Gastroesophageal sphincter (tissue), 4 donors: ENCODE data around the gene GRAMD4. TPM values are rescaled to one million over a fixed set of nuclear protein-coding genes. Genes with fewer than 3 reads are reported as not detected.

Experiments
- ATAC-seq: fragments of 150-250 bp; one replicate; pipeline ENCODE4 v1.9.1; 2016; ENCODE audit warnings: mild to moderate bottlenecking, moderate library complexity
- H3K27ac ChIP-seq, 4 donors: fragments of 200-600 bp; sonication (generic) in 3 of 4; 1 replicate in 3 of 4; 2 replicates in 1 of 4; pipeline ENCODE4 v1.5.1; 2016 to 2019
- H3K27me3 ChIP-seq: fragments of 200-600 bp; sonication (generic); one replicate; pipeline ENCODE4 v1.5.1; 2019
- H3K36me3 ChIP-seq, 2 donors: fragments of 200-600 bp; sonication (generic); one replicate each; pipeline ENCODE4 v1.5.1; 2019; ENCODE audit warnings: control low read depth in 1 of 2
- H3K4me1 ChIP-seq, 3 donors: fragments of 200-600 bp; sonication (generic); 1 replicate in 2 of 3; 2 replicates in 1 of 3; pipeline ENCODE4 v1.5.1; 2016 to 2019; ENCODE audit warnings: control low read depth in 2 of 3
- H3K4me3 ChIP-seq, 2 donors: fragments of 200-600 bp; sonication (generic); one replicate each; pipeline ENCODE4 v1.5.1; 2019; ENCODE audit warnings: mild to moderate bottlenecking in 1 of 2, moderate library complexity in 1 of 2
- H3K9me3 ChIP-seq, 3 donors: fragments of 200-600 bp; sonication (generic); one replicate each; pipeline ENCODE4 v1.5.1; 2017 to 2019; ENCODE audit warnings: control low read depth in 2 of 3
- EP300 ChIP-seq: sonication (generic); formaldehyde crosslinking; IDR thresholded peaks from one replicate; pipeline ENCODE4 v1.6.1; 2017; ENCODE audit warnings: antibody characterized with exemption, mild to moderate bottlenecking
- POLR2A ChIP-seq, 2 donors: fragments of 450-650 bp; IDR thresholded peaks; one replicate each; pipeline ENCODE4 v1.6.1; 2017; ENCODE audit warnings: antibody characterized with exemption in 2 of 2, mild to moderate bottlenecking in 2 of 2, moderate library complexity in 1 of 2
- POLR2AphosphoS5 ChIP-seq: sonication (generic); formaldehyde crosslinking; IDR thresholded peaks from one replicate; pipeline ENCODE4 v1.6.1; 2017; ENCODE audit warnings: antibody characterized with exemption
- WGBS, 2 donors: methylation state at CpG; one replicate each; pipeline ENCODE4 v1.1.5; 2018; ENCODE audit warnings: low coverage in 1 of 2; 5-methylcytosine and 5-hydroxymethylcytosine counted together
- total RNA-seq, 4 donors: library from RNA; depleted of rRNA; stranded (reverse); fragments of >200 nt; gene quantifications; one replicate each; pipeline ENCODE4 v1.1.0, GENCODE V29; 2016
- TF ChIP-seq, protein P1 (sequence below), 4 experiments: fragments of 200-600 bp in 2 of 4; fragments of 450-650 bp in 2 of 4; sonication (generic) in 1 of 4; IDR thresholded peaks; one replicate each; pipeline ENCODE4 v1.5.1; 2017 to 2019; ENCODE audit warnings: antibody characterized with exemption in 4 of 4, mild to moderate bottlenecking in 2 of 4, moderate library complexity in 2 of 4

The GRAMD4 gene
- total RNA-seq, 4 donors from 2014 or later, result 10.8 to 53.3 (median 33.2) TPM

DNA sequence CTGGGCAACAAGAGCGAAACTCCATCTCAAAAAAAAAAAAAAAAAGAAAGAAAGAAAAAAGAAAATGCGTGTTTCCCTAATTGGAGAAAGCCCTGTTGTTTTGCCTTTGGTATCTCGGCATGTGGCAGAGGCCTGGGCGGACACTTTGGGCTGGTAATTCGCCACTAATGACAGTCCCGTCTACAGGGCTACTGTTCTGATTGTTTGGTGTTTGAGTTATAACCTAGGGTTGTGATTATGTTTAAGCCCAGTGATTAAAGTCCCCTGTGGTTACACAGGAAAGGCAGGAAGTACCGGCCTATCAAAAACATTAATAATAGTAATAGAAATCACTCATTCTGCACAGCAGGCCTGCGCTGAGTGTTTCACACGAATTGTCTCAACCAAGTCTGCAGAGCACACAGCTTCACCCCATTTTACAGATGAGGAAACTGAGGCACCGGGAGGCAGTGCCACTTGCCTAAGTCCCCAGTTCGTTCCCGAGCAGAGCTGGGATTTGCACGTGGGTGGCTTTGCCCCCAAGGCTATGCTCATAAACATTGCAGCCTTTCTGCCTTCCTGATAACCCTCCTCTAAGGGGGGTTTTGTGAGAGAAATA is 39.1 kb upstream of the GRAMD4 start:
- Histone ChIP-seq H3K4me1 (peaks cover 0 to 68% (median 45%) of the 10 kb centered on the region in 3 donors), H3K27me3 (no peaks in the 10 kb centered on the region), H3K36me3 (no peaks in the 10 kb centered on the region), H3K27ac (no peak overlapping the region), H3K9me3 (no peaks in the 10 kb centered on the region), H3K4me3 (no peak overlapping the region)
- WGBS, 2 donors, result 76 to 86% methylated on average over 7 to 10 of the region's 13 CpGs
- no peak for ATAC-seq
- no peak for TF ChIP-seq EP300
- TF ChIP-seq, protein P1, sequence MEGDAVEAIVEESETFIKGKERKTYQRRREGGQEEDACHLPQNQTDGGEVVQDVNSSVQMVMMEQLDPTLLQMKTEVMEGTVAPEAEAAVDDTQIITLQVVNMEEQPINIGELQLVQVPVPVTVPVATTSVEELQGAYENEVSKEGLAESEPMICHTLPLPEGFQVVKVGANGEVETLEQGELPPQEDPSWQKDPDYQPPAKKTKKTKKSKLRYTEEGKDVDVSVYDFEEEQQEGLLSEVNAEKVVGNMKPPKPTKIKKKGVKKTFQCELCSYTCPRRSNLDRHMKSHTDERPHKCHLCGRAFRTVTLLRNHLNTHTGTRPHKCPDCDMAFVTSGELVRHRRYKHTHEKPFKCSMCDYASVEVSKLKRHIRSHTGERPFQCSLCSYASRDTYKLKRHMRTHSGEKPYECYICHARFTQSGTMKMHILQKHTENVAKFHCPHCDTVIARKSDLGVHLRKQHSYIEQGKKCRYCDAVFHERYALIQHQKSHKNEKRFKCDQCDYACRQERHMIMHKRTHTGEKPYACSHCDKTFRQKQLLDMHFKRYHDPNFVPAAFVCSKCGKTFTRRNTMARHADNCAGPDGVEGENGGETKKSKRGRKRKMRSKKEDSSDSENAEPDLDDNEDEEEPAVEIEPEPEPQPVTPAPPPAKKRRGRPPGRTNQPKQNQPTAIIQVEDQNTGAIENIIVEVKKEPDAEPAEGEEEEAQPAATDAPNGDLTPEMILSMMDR (IDR thresholded peaks at IDR 0.05), result no peak
- no peak for TF ChIP-seq POLR2AphosphoS5
- TF ChIP-seq POLR2A (IDR thresholded peaks at IDR 0.05), result no peak

DNA sequence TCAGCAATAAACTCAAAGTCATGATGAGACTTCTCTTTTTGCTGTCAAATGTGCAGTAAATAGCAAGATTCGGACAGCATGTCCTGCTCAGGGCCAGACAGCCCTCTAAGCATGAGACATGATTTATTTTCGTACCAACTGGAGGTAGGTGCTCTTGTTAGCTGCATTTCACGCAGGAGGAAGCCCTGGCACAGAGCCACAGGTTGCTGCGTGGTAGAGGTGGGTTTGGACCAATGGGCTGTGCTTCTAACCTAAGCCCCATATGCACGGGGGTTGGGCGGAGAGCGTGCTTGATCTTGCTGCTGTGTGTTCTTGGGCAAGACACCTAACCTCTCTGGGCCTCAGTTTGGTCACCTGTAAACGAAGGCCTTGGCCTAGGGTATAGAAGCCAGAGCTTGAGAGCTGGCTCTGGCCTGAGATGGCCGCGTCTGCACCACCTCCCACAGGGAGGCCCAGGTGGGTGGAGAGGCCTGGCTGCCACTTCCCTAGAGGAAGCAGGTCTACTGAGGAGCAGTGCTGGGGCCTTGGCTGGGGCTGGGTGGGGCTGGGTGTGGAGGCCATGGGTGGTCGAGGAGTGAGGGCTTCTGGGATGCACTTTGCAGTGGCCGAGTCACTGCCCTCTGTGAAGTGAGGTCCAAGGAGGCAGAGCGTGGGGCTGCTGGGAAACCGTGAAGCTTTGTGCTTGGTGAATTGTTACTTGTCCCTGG is 38.5 kb upstream of the GRAMD4 start:
- TF ChIP-seq POLR2AphosphoS5 (no peak), EP300 (no peak), POLR2A (IDR thresholded peaks at IDR 0.05) (no peak)
- TF ChIP-seq, protein P1 (IDR thresholded peaks at IDR 0.05), result no peak
- Histone ChIP-seq H3K36me3 (no peaks in the 10 kb centered on the region), H3K27me3 (no peaks in the 10 kb centered on the region), H3K27ac (no peak overlapping the region), H3K4me3 (no peak overlapping the region), H3K9me3 (no peaks in the 10 kb centered on the region), H3K4me1 (peaks cover 0 to 69% (median 42%) of the 10 kb centered on the region in 3 donors)
- 89 to 93% methylated on average over 5 to 7 of the region's 14 CpGs for WGBS, 2 donors
- ATAC-seq, result no peak

DNA sequence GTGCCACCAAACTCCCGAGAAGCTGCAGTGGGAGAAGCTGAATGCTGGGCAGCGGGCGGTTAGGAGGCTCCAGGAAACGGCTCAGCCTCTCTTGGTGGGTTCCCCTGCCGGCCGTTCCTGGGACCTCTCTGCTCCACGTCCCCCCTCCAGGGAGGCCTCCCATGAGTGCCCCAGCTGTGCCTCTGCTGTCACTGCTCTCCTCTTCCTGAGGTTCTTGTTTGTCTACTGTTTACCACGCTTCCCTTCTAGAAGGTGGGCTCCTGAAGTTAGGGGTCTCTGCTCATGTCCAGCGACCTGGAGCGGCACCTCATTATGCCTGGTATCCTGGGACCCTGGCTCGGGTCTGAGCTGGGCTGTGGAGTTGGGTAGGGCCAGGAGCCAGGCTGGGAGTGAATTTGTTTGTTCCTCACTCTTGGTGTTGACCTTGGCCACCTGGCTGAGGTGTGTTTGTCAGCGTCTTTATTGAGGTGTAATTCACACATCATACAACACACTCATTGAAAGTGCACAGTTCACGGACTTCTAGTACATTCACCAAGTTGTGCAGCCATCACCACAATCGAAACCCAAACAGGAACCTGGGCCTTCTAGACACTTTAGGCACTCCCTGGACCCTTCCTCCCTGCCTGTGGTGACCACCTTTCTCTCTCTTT is 37.8 kb upstream of the GRAMD4 start:
- no peak overlapping the region for H3K4me3 ChIP-seq
- no peaks in the 10 kb centered on the region for H3K9me3 ChIP-seq
- no peaks in the 10 kb centered on the region for H3K36me3 ChIP-seq
- 80 to 87% methylated on average over 1 to 4 of the region's 14 CpGs for WGBS, 2 donors
- ATAC-seq, result no peak
- H3K27me3 ChIP-seq, result no peaks in the 10 kb centered on the region
- peaks cover 0 to 76% (median 42%) of the 10 kb centered on the region in 3 donors for H3K4me1 ChIP-seq
- TF ChIP-seq EP300, result no peak
- H3K27ac ChIP-seq, result no peak overlapping the region

- Histone ChIP-seq H3K27me3 (no peaks in the 10 kb centered on the region), H3K27ac (no peak overlapping the region), H3K4me3 (no peak overlapping the region), H3K9me3 (no peaks in the 10 kb centered on the region), H3K4me1 (peaks cover 0 to 74% (median 32%) of the 10 kb centered on the region in 3 donors), H3K36me3 (no peaks in the 10 kb centered on the region)
- 92 to 100% methylated on average over 3 to 7 of the region's 11 CpGs for WGBS, 2 donors
- ATAC-seq, result no peak
- TF ChIP-seq, protein P1 (IDR thresholded peaks at IDR 0.05), result no peak
- TF ChIP-seq POLR2AphosphoS5 (no peak), EP300 (no peak), POLR2A (IDR thresholded peaks at IDR 0.05) (no peak)
Measured at GRCh38 chr22:46583571-46583970, 36.6 kb upstream of the GRAMD4 start.

DNA sequence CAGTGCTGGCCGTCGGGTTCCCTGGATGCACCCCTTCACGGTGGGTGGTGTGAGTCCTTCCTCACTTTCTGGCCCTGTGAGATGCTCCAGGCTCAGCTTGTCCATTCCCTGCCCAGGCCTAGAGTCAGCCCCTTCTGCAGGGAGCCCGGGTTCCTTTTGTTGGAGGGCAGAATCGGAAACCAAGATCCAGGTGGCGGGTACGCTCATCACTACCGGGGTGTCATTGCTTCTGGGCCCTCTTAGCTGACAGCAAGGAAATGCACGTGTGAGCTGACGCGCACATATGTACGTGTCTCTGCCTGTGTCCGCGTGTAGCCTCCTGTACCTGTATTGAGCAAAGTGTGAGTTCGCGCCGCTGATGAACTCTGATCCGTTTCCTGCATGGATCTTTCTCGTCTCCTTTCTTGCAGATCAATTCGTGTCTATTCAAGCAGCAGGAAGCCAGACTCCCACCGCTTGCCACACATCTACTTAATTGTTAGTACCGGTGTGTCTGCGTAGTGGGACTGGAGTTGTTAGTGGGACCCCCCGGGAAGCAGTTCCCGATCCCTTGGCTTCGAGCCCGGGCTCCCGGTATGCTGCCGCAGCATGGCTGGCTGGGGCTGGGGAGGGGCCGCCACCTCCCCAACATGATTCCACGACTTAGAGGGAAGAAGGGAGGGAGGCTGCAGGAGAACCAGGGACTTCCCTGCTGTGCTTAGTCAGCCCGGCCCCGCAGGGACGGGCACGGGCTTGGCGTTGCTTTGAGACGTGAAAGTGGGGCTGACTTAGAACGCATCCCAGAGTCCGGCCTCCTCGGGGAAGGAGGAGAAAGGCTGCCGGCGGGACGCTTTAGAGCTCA is 35.9 kb upstream of the GRAMD4 start:
- Histone ChIP-seq H3K9me3 (no peaks in the 10 kb centered on the region), H3K27ac (no peak overlapping the region), H3K27me3 (no peaks in the 10 kb centered on the region), H3K4me3 (peak overlapping the region in 1 of 2 donors; percentile 6), H3K36me3 (no peaks in the 10 kb centered on the region), H3K4me1 (peaks cover 0 to 66% (median 24%) of the 10 kb centered on the region in 3 donors)
- ATAC-seq, result no peak
- 62 to 65% methylated on average over 10 to 26 of the region's 43 CpGs for WGBS, 2 donors
- TF ChIP-seq EP300 (no peak), POLR2AphosphoS5 (no peak), POLR2A (IDR thresholded peaks at IDR 0.05) (no peak)
- TF ChIP-seq, protein P1 (IDR thresholded peaks at IDR 0.05), result no peak
